AG09309 (cell line): Measurements from ENCODE around the gene ST6GALNAC4.

Source experiments
- DNase-seq: peaks from one replicate; pipeline ENCODE4 v3.0.0-alpha.2; 2010; ENCODE audit warnings: low read depth
- H3K4me3 ChIP-seq: 2 replicates; pipeline ENCODE4 v1.5.1; 2011; ENCODE audit warnings: mild to moderate bottlenecking, low read depth, low read length, moderate library complexity; ENCODE audit not compliant: control insufficient read depth
- CTCF ChIP-seq: IDR thresholded peaks from 2 replicates; pipeline ENCODE4 v1.5.1; 2011; ENCODE audit warnings: mild to moderate bottlenecking, low read depth, low read length, inconsistent platforms; ENCODE audit not compliant: insufficient read depth, control insufficient read depth; ENCODE audit errors: missing control alignments

ST6GALNAC4 gene

GRCh38 chr9:127913682-127914081, 3.2 kb downstream of the ST6GALNAC4 start:
- TF ChIP-seq CTCF, result no peak

GRCh38 chr9:127912882-127913281, 4.0 kb downstream of the ST6GALNAC4 start:
- no peak for DNase-seq
- no peak for TF ChIP-seq CTCF
- no peak overlapping the region for H3K4me3 ChIP-seq

More at GRCh38 chr9:127913682-127914081, 3.2 kb downstream of the ST6GALNAC4 start:
- H3K4me3 ChIP-seq, result no peak overlapping the region
- DNase-seq, result no peak

GRCh38 chr9:127912296-127912695, 4.5 kb downstream of the ST6GALNAC4 start:
- DNase-seq, result no peak
- TF ChIP-seq CTCF, result no peak
- no peak overlapping the region for H3K4me3 ChIP-seq

- peak; percentile 46 for TF ChIP-seq CTCF
- H3K4me3 ChIP-seq, result no peak overlapping the region
- no peak for DNase-seq
These were observed 6.1 kb downstream of the ST6GALNAC4 start for GRCh38 chr9:127910613-127911205.

GRCh38 chr9:127909839-127910273, 7.0 kb downstream of the ST6GALNAC4 start:
- TF ChIP-seq CTCF, result no peak
- no peak for DNase-seq

GRCh38 chr9:127908660-127908926, 8.2 kb downstream of the ST6GALNAC4 start:
- no peak overlapping the region for H3K4me3 ChIP-seq
- no peak for TF ChIP-seq CTCF
- DNase-seq, result no peak

More at GRCh38 chr9:127909839-127910273, 7.0 kb downstream of the ST6GALNAC4 start:
- H3K4me3 ChIP-seq, result no peak overlapping the region
